ENCODE data around the gene THAP10. TPM values are rescaled to one million over a fixed set of nuclear protein-coding genes. Genes with fewer than 3 reads are reported as not detected.

Gene THAP10
- total RNA-seq, 1 experiment from 2014 or later = 1.9 TPM

GRCh38 chr15:70910958-70911357, 18.7 kb upstream of the THAP10 start:
- ChIA-PET POLR2A (no interaction called here), CTCF (interaction anchor here (0.6 kb wide), 1 partner anchor 686 kb away, joined by 3 read pairs; no protein-coding TSS in a partner anchor)
- Histone ChIP-seq H3K4me3 (ENCODE audit: low read depth, low read length) (no peak overlapping the region), H3K9me3 (peaks cover 13% of the 10 kb centered on the region), H3K36me3 (ENCODE audit: control insufficient read depth, insufficient read depth, low read length) (no peaks in the 10 kb centered on the region), H3K4me1 (no peaks in the 10 kb centered on the region; the same call in 1 of the 2 replicates), H3K27me3 (replicated peaks; ENCODE audit: control insufficient read depth, insufficient read depth, low read length) (no peaks in the 10 kb centered on the region)
- H3K36me3 Mint-ChIP-seq (ENCODE audit: insufficient read depth, unreplicated experiment) = no peaks in the 10 kb centered on the region
- no peak overlapping the region for H3K27ac Mint-ChIP-seq (ENCODE audit: unreplicated experiment)
- no peak overlapping the region for H3K4me3 Mint-ChIP-seq (ENCODE audit: unreplicated experiment)
- no peak for DNase-seq
- intact Hi-C loops (cut with micrococcal nuclease; ENCODE audit: unreplicated experiment) = no loop called here
- no peaks in the 10 kb centered on the region for H3K27me3 Mint-ChIP-seq (ENCODE audit: insufficient read depth, unreplicated experiment)
- H3K9me3 Mint-ChIP-seq (ENCODE audit: unreplicated experiment) = peaks cover 48% of the 10 kb centered on the region
- no TSS peak for BruUV-seq (replicated peaks)
- TF ChIP-seq CTCF (IDR thresholded peaks at IDR 0.05; ENCODE audit: insufficient read depth in 1 of 2, low read depth in 1 of 2, low read length in 1 of 2, severe bottlenecking in 1 of 2, unreplicated experiment in 1 of 2) = no peak
- H3K4me1 Mint-ChIP-seq (ENCODE audit: low read depth, unreplicated experiment) = no peaks in the 10 kb centered on the region

GRCh38 chr15:70907784-70908471, 15.7 kb upstream of the THAP10 start:
- TF ChIP-seq CTCF (IDR thresholded peaks at IDR 0.05; ENCODE audit: insufficient read depth in 1 of 2, low read depth in 1 of 2, low read length in 1 of 2, severe bottlenecking in 1 of 2, unreplicated experiment in 1 of 2) = peak in 1 of 2 experiments; percentile 44
- Histone ChIP-seq H3K4me3 (ENCODE audit: low read depth, low read length) (no peak overlapping the region), H3K36me3 (ENCODE audit: control insufficient read depth, insufficient read depth, low read length) (no peaks in the 10 kb centered on the region), H3K9me3 (peaks cover 16% of the 10 kb centered on the region), H3K4me1 (no peaks in the 10 kb centered on the region; the same call in 1 of the 2 replicates), H3K27me3 (replicated peaks; ENCODE audit: control insufficient read depth, insufficient read depth, low read length) (no peaks in the 10 kb centered on the region)
- no peak overlapping the region for H3K27ac Mint-ChIP-seq (ENCODE audit: unreplicated experiment)
- H3K36me3 Mint-ChIP-seq (ENCODE audit: insufficient read depth, unreplicated experiment) = no peaks in the 10 kb centered on the region
- intact Hi-C loops (cut with micrococcal nuclease; ENCODE audit: unreplicated experiment) = no loop called here
- DNase-seq = no peak
- no TSS peak for BruUV-seq (replicated peaks)
- H3K9me3 Mint-ChIP-seq (ENCODE audit: unreplicated experiment) = peaks cover 55% of the 10 kb centered on the region
- H3K27me3 Mint-ChIP-seq (ENCODE audit: insufficient read depth, unreplicated experiment) = no peaks in the 10 kb centered on the region
- POLR2A ChIA-PET = no interaction called here
- H3K4me1 Mint-ChIP-seq (ENCODE audit: low read depth, unreplicated experiment) = peaks cover 2% of the 10 kb centered on the region
- CTCF ChIA-PET = interaction anchor here (1.0 kb wide), 1 partner anchor 339 kb away, joined by 3 read pairs; no protein-coding TSS in a partner anchor
- no peak overlapping the region for H3K4me3 Mint-ChIP-seq (ENCODE audit: unreplicated experiment)

- ChIA-PET POLR2A (no interaction called here), CTCF (interaction anchor here (0.5 kb wide), 1 partner anchor 45 kb away, joined by 4 read pairs; no protein-coding TSS in a partner anchor)
- Mint-ChIP-seq H3K36me3 (ENCODE audit: insufficient read depth, unreplicated experiment) (no peaks in the 10 kb centered on the region), H3K4me3 (ENCODE audit: unreplicated experiment) (no peak overlapping the region), H3K27ac (ENCODE audit: unreplicated experiment) (no peak overlapping the region), H3K9me3 (ENCODE audit: unreplicated experiment) (peaks cover 55% of the 10 kb centered on the region), H3K4me1 (ENCODE audit: low read depth, unreplicated experiment) (peaks cover 13% of the 10 kb centered on the region), H3K27me3 (ENCODE audit: insufficient read depth, unreplicated experiment) (no peaks in the 10 kb centered on the region)
- TF ChIP-seq CTCF (IDR thresholded peaks at IDR 0.05; ENCODE audit: insufficient read depth in 1 of 2, low read depth in 1 of 2, low read length in 1 of 2, severe bottlenecking in 1 of 2, unreplicated experiment in 1 of 2) = no peak
- Histone ChIP-seq H3K4me3 (ENCODE audit: low read depth, low read length) (no peak overlapping the region), H3K4me1 (peaks cover 10% of the 10 kb centered on the region), H3K27me3 (replicated peaks; ENCODE audit: control insufficient read depth, insufficient read depth, low read length) (no peaks in the 10 kb centered on the region), H3K9me3 (peaks cover 16% of the 10 kb centered on the region), H3K36me3 (ENCODE audit: control insufficient read depth, insufficient read depth, low read length) (no peaks in the 10 kb centered on the region)
- BruUV-seq (replicated peaks) = no TSS peak
- intact Hi-C loops (cut with micrococcal nuclease; ENCODE audit: unreplicated experiment) = no loop called here
- DNase-seq = no peak
Measured at GRCh38 chr15:70906842-70907241, 14.6 kb upstream of the THAP10 start.

Data from Caco-2 (cell line).